Duodenal mucosa (tissue), 2 donors: ENCODE measurements around the gene SPRY1.
A peak's percentile ranks its signal among the peaks of the same experiment; 100 is the strongest.

Experiments used
- H3K27ac ChIP-seq: one replicate; pipeline ENCODE4 v1.7.0; 2013; ENCODE audit warnings: low read depth, low read length
- H3K27me3 ChIP-seq, 2 donors: one replicate each; pipeline ENCODE4 v1.7.0; 2013; ENCODE audit warnings: low read length in 2 of 2, control low read depth in 1 of 2; ENCODE audit not compliant: insufficient read depth in 2 of 2, control insufficient read depth in 1 of 2
- H3K36me3 ChIP-seq, 2 donors: one replicate each; pipeline ENCODE4 v1.7.0; 2013; ENCODE audit warnings: low read length in 2 of 2, control low read depth in 1 of 2; ENCODE audit not compliant: insufficient read depth in 2 of 2, control insufficient read depth in 1 of 2
- H3K4me1 ChIP-seq, 2 donors: one replicate each; pipeline ENCODE4 v1.7.0; 2013; ENCODE audit warnings: low read length in 2 of 2, control low read depth in 1 of 2; ENCODE audit not compliant: insufficient read depth in 2 of 2, control insufficient read depth in 1 of 2
- H3K4me3 ChIP-seq, 2 donors: one replicate each; pipeline ENCODE4 v1.7.0; 2013; ENCODE audit warnings: low read length in 2 of 2, low read depth in 1 of 2
- H3K9ac ChIP-seq, 2 donors: one replicate each; pipeline ENCODE4 v1.7.0; 2013; ENCODE audit warnings: low read length in 2 of 2, low read depth in 1 of 2
- H3K9me3 ChIP-seq, 2 donors: one replicate each; pipeline ENCODE4 v1.7.0; 2013; ENCODE audit warnings: low read length in 2 of 2, control low read depth in 1 of 2; ENCODE audit not compliant: control insufficient read depth in 1 of 2

SPRY1 gene

DNA sequence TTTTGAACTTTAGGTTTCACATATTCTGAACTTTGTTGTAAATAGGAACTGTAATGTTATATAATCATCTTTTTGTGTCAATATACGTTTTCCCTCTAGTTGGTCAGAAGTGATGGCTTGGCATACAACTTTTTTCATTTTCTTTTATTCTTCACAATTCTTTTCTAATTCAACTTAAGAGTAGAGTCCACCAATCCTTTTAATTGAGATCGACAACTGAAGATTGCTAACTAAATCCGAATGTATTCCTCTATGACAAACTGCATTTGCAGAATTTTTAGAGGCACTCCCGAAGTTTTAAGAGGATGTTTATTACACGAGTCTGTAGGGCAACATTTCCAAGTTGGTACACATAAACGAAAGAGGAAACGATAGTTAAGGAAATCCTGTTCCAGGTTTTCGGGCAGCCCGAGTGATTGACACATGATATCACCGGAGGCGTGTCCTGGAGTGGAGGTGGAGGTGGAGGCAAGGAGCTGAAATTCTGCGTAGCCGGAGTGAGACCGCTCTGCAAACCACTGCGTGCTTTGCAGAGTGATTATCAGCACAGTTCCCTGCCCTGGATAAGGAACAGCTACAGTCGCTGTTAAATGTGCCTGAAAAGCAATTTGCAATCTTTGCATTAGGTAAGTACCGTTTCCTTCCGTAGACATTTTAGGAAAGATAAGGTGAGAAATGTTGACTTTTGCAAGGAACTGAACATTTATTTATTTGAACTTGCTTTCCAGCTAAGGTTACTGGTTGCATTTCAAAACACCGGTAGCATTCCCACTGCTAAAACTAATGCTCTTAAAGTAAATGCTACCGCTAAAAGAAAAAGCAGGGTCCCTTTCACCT is at the start of gene SPRY1:
Gene SPRY1, plus strand, starts transcription at position 489 of the 837 bp plus-strand sequence. CDS start 4,797 bp downstream, outside the sequence.
- Histone ChIP-seq H3K9ac (peak within 1 kb of the TSS; percentile 79 to 88), H3K4me1 (peaks cover 8 to 9% of the 10 kb centered on the region in 2 donors), H3K36me3 (peaks cover 0 to 2% of the 10 kb centered on the region in 2 donors), H3K9me3 (no peaks in the 10 kb centered on the region), H3K27me3 (no peaks in the 10 kb centered on the region), H3K27ac (peak within 1 kb of the TSS; percentile 94), H3K4me3 (peak within 1 kb of the TSS; percentile 80 to 98)

DNA sequence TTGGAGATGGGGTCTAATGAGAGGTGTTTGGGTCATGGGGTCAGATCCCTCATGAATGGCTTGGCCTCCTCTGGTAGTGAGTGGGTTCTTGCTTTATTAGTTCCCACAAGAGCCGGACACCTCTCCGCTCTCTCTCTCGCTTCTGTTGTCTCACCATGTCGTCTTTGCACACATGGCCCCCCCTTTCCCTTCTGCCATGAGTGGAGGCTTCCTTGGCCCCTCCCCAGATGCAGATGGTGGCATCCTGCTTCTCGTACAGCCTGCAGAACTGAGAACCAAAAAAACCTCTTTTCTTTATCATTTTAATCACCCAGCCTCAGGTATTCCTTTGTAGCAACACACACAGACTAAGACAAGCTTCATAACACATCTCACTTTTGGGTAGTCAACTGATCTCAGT is 49.6 kb upstream of the SPRY1 start:
- H3K4me1 ChIP-seq: peaks cover 0 to 6% of the 10 kb centered on the region in 2 donors
- H3K4me3 ChIP-seq: no peak overlapping the region
- H3K27ac ChIP-seq: no peak overlapping the region
- no peaks in the 10 kb centered on the region for H3K27me3 ChIP-seq
- no peaks in the 10 kb centered on the region for H3K36me3 ChIP-seq
- no peak overlapping the region for H3K9ac ChIP-seq
- no peaks in the 10 kb centered on the region for H3K9me3 ChIP-seq

- no peaks in the 10 kb centered on the region for H3K36me3 ChIP-seq
- H3K9ac ChIP-seq: no peak overlapping the region
- H3K4me3 ChIP-seq: no peak overlapping the region
- H3K4me1 ChIP-seq: peaks cover 0 to 6% of the 10 kb centered on the region in 2 donors
- H3K27ac ChIP-seq: no peak overlapping the region
- no peaks in the 10 kb centered on the region for H3K9me3 ChIP-seq
- no peaks in the 10 kb centered on the region for H3K27me3 ChIP-seq
These were observed 47.6 kb upstream of the SPRY1 start for GRCh38 chr4:123348946-123349345.

GRCh38 chr4:123349421-123350190 is 47.0 kb upstream of the SPRY1 start:
- H3K36me3 ChIP-seq: no peaks in the 10 kb centered on the region
- H3K9ac ChIP-seq: no peak overlapping the region
- H3K27ac ChIP-seq: no peak overlapping the region
- no peaks in the 10 kb centered on the region for H3K9me3 ChIP-seq
- H3K27me3 ChIP-seq: no peaks in the 10 kb centered on the region
- peaks cover 0 to 6% of the 10 kb centered on the region in 2 donors for H3K4me1 ChIP-seq
- H3K4me3 ChIP-seq: no peak overlapping the region

- no peak overlapping the region for H3K27ac ChIP-seq
- H3K27me3 ChIP-seq: no peaks in the 10 kb centered on the region
- H3K4me3 ChIP-seq: no peak overlapping the region
- no peaks in the 10 kb centered on the region for H3K9me3 ChIP-seq
- H3K4me1 ChIP-seq: peaks cover 0 to 6% of the 10 kb centered on the region in 2 donors
- no peaks in the 10 kb centered on the region for H3K36me3 ChIP-seq
- H3K9ac ChIP-seq: no peak overlapping the region
These were observed 46.4 kb upstream of the SPRY1 start for GRCh38 chr4:123350191-123350544.

DNA sequence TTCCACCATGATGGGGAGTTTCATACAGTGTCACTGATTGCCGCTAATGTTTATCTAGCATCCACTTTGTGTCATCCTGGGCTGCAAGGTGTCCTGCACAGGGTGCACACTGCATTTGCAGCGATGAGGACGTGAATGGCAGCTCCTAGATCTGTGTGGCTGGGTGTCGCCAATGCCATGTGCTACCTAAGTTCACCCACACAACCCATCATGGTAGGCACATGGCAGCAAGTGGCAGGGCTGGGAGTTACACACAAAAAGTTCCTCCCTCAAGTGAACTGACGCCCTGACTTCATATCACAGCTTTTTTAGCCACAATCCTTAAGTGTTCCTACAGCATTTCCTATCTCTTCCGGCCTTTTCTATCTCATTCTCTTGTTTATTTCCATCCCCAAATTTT is 45.9 kb upstream of the SPRY1 start:
- no peak overlapping the region for H3K4me3 ChIP-seq
- no peak overlapping the region for H3K9ac ChIP-seq
- no peaks in the 10 kb centered on the region for H3K9me3 ChIP-seq
- no peaks in the 10 kb centered on the region for H3K36me3 ChIP-seq
- H3K27ac ChIP-seq: no peak overlapping the region
- H3K4me1 ChIP-seq: peaks cover 0 to 6% of the 10 kb centered on the region in 2 donors
- no peaks in the 10 kb centered on the region for H3K27me3 ChIP-seq

GRCh38 chr4:123351713-123352112 is 44.9 kb upstream of the SPRY1 start:
- Histone ChIP-seq H3K4me3 (peak overlapping the region; percentile 2 to 23), H3K9me3 (no peaks in the 10 kb centered on the region), H3K9ac (no peak overlapping the region), H3K27me3 (no peaks in the 10 kb centered on the region), H3K27ac (no peak overlapping the region), H3K4me1 (peaks cover 0 to 6% of the 10 kb centered on the region in 2 donors), H3K36me3 (no peaks in the 10 kb centered on the region)

- Histone ChIP-seq H3K9me3 (no peaks in the 10 kb centered on the region), H3K27ac (no peak overlapping the region), H3K36me3 (no peaks in the 10 kb centered on the region), H3K9ac (no peak overlapping the region), H3K4me1 (peaks cover 0 to 6% of the 10 kb centered on the region in 2 donors), H3K4me3 (no peak overlapping the region), H3K27me3 (no peaks in the 10 kb centered on the region)
These were observed 44.2 kb upstream of the SPRY1 start for GRCh38 chr4:123352240-123352945.

GRCh38 chr4:123352966-123353365 is 43.6 kb upstream of the SPRY1 start:
- Histone ChIP-seq H3K4me1 (peaks cover 0 to 6% of the 10 kb centered on the region in 2 donors), H3K9me3 (no peaks in the 10 kb centered on the region), H3K36me3 (no peaks in the 10 kb centered on the region), H3K27me3 (no peaks in the 10 kb centered on the region), H3K27ac (no peak overlapping the region), H3K4me3 (no peak overlapping the region), H3K9ac (no peak overlapping the region)

DNA sequence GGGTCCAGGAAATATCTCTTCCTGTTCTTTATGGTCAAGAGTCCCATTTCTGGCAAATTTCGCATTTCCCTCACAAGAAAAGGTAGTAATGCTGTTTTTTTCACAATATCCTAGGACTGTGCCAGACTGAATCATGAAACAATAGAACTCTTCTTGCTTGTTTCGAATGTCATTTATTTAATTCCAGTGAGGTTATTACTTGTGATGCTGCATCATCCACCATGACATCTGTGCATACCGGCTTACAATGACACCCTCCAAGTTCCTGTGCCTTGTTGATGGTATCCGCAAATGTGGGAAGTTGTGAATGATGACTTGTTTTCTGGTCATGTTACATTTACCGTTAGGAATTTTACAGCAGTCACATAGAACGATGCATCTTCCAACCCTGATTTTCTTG is 42.9 kb upstream of the SPRY1 start:
- H3K27me3 ChIP-seq: no peaks in the 10 kb centered on the region

More for the DNA sequence above, 42.9 kb upstream of the SPRY1 start:
- Histone ChIP-seq H3K4me1 (peaks cover 0 to 6% of the 10 kb centered on the region in 2 donors), H3K27ac (no peak overlapping the region), H3K9me3 (no peaks in the 10 kb centered on the region), H3K36me3 (no peaks in the 10 kb centered on the region), H3K9ac (no peak overlapping the region), H3K4me3 (no peak overlapping the region)
